GM12878 (cell line): ENCODE results near the gene DEFB132. TPM values are rescaled to one million over a fixed set of nuclear protein-coding genes. Genes with fewer than 3 reads are reported as not detected.

ENCODE experiments used
- BMI1 ChIP-seq: fragments of 450-650 bp; IDR thresholded peaks from 2 replicates; pipeline ENCODE4 v1.6.1; 2016; ENCODE audit warnings: mild to moderate bottlenecking, moderate library complexity, borderline replicate concordance
- BRCA1 ChIP-seq: IDR thresholded peaks from 2 replicates; pipeline ENCODE4 v1.6.1; 2011; ENCODE audit warnings: low read depth, low read length, improper control_type of control experiment
- CEBPZ ChIP-seq: fragments of 150-350 bp; IDR thresholded peaks from 2 replicates; pipeline ENCODE4 v1.6.1; 2016; ENCODE audit warnings: low read depth, low read length
- CREB1 ChIP-seq: IDR thresholded peaks from 2 replicates; pipeline ENCODE4 v1.6.1; 2012; ENCODE audit warnings: low read depth, mild to moderate bottlenecking, inconsistent platforms
- DPF2 ChIP-seq: fragments of 450-650 bp; IDR thresholded peaks from 2 replicates; pipeline ENCODE4 v1.6.1; 2017; ENCODE audit warnings: mild to moderate bottlenecking
- E4F1 ChIP-seq: fragments of 450-650 bp; IDR thresholded peaks from 2 replicates; pipeline ENCODE4 v1.6.1; 2018; ENCODE audit warnings: borderline replicate concordance, mild to moderate bottlenecking; ENCODE audit not compliant: partially characterized antibody
- EED ChIP-seq: sonication (generic); IDR thresholded peaks from 2 replicates; pipeline ENCODE4 v1.6.1; 2016; ENCODE audit warnings: antibody characterized with exemption, low read depth
- EP300 ChIP-seq, 2 experiments: fragments of 150-350 bp in 1 of 2; IDR thresholded peaks; 2 replicates each; pipeline ENCODE4 v1.6.1; 2011 to 2012; ENCODE audit warnings: low read depth in 2 of 2, low read length in 2 of 2, borderline replicate concordance in 1 of 2, improper control_type of control experiment in 1 of 2, inconsistent platforms in 1 of 2; ENCODE audit not compliant: control insufficient read depth in 1 of 2
- GABPA ChIP-seq: IDR thresholded peaks from 2 replicates; pipeline ENCODE4 v1.6.1; 2014; ENCODE audit warnings: antibody characterized with exemption, low read depth, mild to moderate bottlenecking, inconsistent platforms
- HDAC2 ChIP-seq: fragments of 200-600 bp; sonication (generic); IDR thresholded peaks from 2 replicates; pipeline ENCODE4 v1.6.1; 2017
- MEF2A ChIP-seq: IDR thresholded peaks from 2 replicates; pipeline ENCODE4 v1.6.1; 2011; ENCODE audit warnings: low read depth, mild to moderate bottlenecking, low read length, moderate library complexity; ENCODE audit not compliant: insufficient read depth
- MTA3 ChIP-seq: IDR thresholded peaks from 2 replicates; pipeline ENCODE4 v1.6.1; 2012; ENCODE audit warnings: low read length, inconsistent platforms, borderline replicate concordance
- NBN ChIP-seq: fragments of 450-650 bp; IDR thresholded peaks from 2 replicates; pipeline ENCODE4 v1.6.1; 2016
- RAD51 ChIP-seq: fragments of 450-650 bp; IDR thresholded peaks from 2 replicates; pipeline ENCODE4 v1.6.1; 2016; ENCODE audit warnings: moderate library complexity, mild to moderate bottlenecking, inconsistent platforms
- SP1 ChIP-seq: IDR thresholded peaks from one replicate; pipeline ENCODE4 v1.6.1; 2011; ENCODE audit warnings: low read depth, low read length
- TCF12 ChIP-seq: IDR thresholded peaks from 2 replicates; pipeline ENCODE4 v1.6.1; 2011; ENCODE audit warnings: low read depth, mild to moderate bottlenecking, low read length
- WRNIP1 ChIP-seq: IDR thresholded peaks from 2 replicates; pipeline ENCODE4 v1.6.1; 2011; ENCODE audit warnings: low read depth, low read length, improper control_type of control experiment, borderline replicate concordance
- ZBTB40 ChIP-seq: fragments of 450-650 bp; IDR thresholded peaks from 2 replicates; pipeline ENCODE4 v1.6.1; 2016; ENCODE audit warnings: mild to moderate bottlenecking, moderate library complexity, borderline replicate concordance
- ZNF217 ChIP-seq: fragments of 450-650 bp; IDR thresholded peaks from 2 replicates; pipeline ENCODE4 v1.6.1; 2017; ENCODE audit warnings: antibody characterized with exemption, mild to moderate bottlenecking
- ZNF274 ChIP-seq: IDR thresholded peaks from one replicate; pipeline ENCODE4 v1.8.0; 2011; ENCODE audit not compliant: insufficient read length, insufficient read depth
- ZNF622 ChIP-seq: fragments of 450-650 bp; IDR thresholded peaks from 2 replicates; pipeline ENCODE4 v1.6.1; 2017; ENCODE audit warnings: mild to moderate bottlenecking, inconsistent platforms
- polyA plus RNA-seq, 11 experiments: library from polyadenylated mRNA; depleted of rRNA in 4 of 11; unstranded in 6 of 11; stranded (reverse) in 5 of 11; fragments of >200 nt; fragmentation: Nextera tagmentation in 4 of 11; fragmentation: Illumina TruSeq in 1 of 11; extraction: Ambion mirVana in 4 of 11; extraction: Trizol in 1 of 11; gene quantifications; 1 replicate in 1 of 11; 2 replicates in 10 of 11; pipeline versions ENCODE4 v1.2.1 to v1.2.3, GENCODE V29; 2011 to 2016; ENCODE audit warnings: inconsistent platforms in 2 of 11, missing spikeins in 2 of 11, low read depth in 1 of 11
- total RNA-seq, 4 experiments: library from RNA; depleted of rRNA in 3 of 4; stranded (reverse); fragments of >200 nt in 3 of 4; fragmentation: Illumina TruSeq in 1 of 4; extraction: Trizol in 1 of 4; gene quantifications; 2 replicates each; pipeline versions ENCODE4 v1.2.1 to v1.2.3, GENCODE V29; 2013 to 2021

The DEFB132 gene
- total and polyA plus RNA-seq, 10 of the 15 experiments (the other 5 are each of a cell fraction or from before 2014, with no cell fraction given), result not detected

- TF ChIP-seq ZBTB40 (no peak), HDAC2 (no peak), CEBPZ (no peak), ZNF622 (no peak), RAD51 (no peak), BRCA1 (no peak), GABPA (no peak), E4F1 (peak; percentile 98), MTA3 (no peak), NBN (peak; percentile 71), TCF12 (0 out of 2 replicates have a peak, but pooled peaks have one; percentile 44), BMI1 (no peak), EP300 (IDR thresholded peaks at IDR 0.05; ENCODE audit: borderline replicate concordance in 1 of 2, control insufficient read depth in 1 of 2, low read depth in 2 of 2, low read length in 2 of 2) (no peak), ZNF217 (no peak), MEF2A (no peak), WRNIP1 (0 out of 2 replicates have a peak, but pooled peaks have one; percentile 50), EED (no peak), ZNF274 (no peak), DPF2 (no peak), CREB1 (no peak), SP1 (peak; percentile 1)
These were observed 9.4 kb downstream of the DEFB132 start (continued) for GRCh38 chr20:266596-267562.
